Activated naive CD8-positive, alpha-beta T cell treated with anti-CD3 and anti-CD28 coated beads, Interleukin-2, amount 10 ng/mL, durations not matched to agents 7 days and 5 days (primary cell): ENCODE measurements around the gene CPED1. TPM values are rescaled to one million over a fixed set of nuclear protein-coding genes. Genes with fewer than 3 reads are reported as not detected.
"Not testable (repeated sequence)": the region's sequence is repeated elsewhere in the genome, so short reads cannot be mapped to it uniquely, and the experiment has no call there.

Experiments
- ATAC-seq: fragments of 150-1000 bp; cut with Tn5 transposase; one replicate; pipeline ENCODE4 v1.10.0; 2021; ENCODE audit warnings: low read depth, moderate library complexity
- POLR2A ChIA-PET: fragments of 350-600 bp; sonication (Branson Sonifier 250); formaldehyde crosslinking; loops from one replicate; lab custom pipeline; 2021; ENCODE audit warnings: antibody characterized with exemption; lab: Charles Lee
- DNase-seq: peaks from one replicate; pipeline ENCODE4 v3.0.0; 2021
- H3K27ac Mint-ChIP-seq: one replicate; pipeline ENCODE4 v1.8.0; 2022; ENCODE audit warnings: mild to moderate bottlenecking, mixed read lengths
- H3K27me3 Mint-ChIP-seq: one replicate; pipeline ENCODE4 v1.8.0; 2022; ENCODE audit warnings: mild to moderate bottlenecking, moderate library complexity, mixed read lengths
- H3K36me3 Mint-ChIP-seq: one replicate; pipeline ENCODE4 v1.8.0; 2021; ENCODE audit warnings: mild to moderate bottlenecking, mixed read lengths
- H3K4me1 Mint-ChIP-seq: one replicate; pipeline ENCODE4 v1.8.0; 2021; ENCODE audit warnings: mixed read lengths
- H3K4me3 Mint-ChIP-seq: one replicate; pipeline ENCODE4 v1.8.0; 2022; ENCODE audit warnings: mild to moderate bottlenecking, moderate library complexity, mixed read lengths
- H3K9me3 Mint-ChIP-seq: one replicate; pipeline ENCODE4 v1.8.0; 2021; ENCODE audit warnings: mixed read lengths
- total RNA-seq, 2 experiments: library from RNA; stranded (reverse); gene quantifications; one replicate each; pipeline ENCODE4 v1.2.3, GENCODE V29; 2021

Gene CPED1
- total RNA-seq, 2 experiments from 2014 or later, result not detected

DNA sequence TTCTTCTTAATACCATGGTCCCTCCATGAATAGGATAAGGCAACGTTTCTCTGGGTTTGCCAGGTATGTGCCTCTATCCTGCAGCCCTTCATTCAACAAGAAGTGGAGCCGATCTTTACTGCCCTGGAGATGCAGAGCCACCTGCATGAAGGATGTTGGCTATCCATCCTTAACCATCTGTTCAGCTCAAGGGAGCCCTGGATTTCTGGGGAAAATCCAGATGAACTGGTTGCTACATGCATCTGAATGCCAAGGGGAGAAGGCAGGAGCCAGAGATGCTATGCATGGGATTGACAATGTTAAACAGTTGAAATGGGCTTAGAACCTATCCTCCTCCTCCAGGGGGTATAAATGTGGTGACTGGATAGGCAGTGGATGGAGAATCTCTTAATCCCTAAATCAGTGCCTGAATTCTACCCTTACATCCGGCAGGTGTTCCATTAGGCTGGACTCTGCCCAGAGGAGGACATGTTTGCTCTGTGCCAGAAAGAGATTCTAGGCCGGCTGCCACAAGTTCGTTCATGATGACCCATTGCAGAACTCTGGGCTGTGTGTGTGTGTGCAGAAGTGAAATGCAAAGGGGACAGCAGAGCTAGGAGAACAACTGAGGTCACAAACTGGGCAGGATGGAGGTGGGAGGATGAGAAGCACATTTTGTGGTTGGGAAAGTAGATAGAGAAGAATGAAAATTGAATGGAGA, 15.6 kb downstream of the CPED1 start:
- no peak for ATAC-seq
- Mint-ChIP-seq H3K36me3 (no peaks in the 10 kb centered on the region), H3K27me3 (peaks cover 7% of the 10 kb centered on the region), H3K4me1 (peaks cover 4% of the 10 kb centered on the region), H3K9me3 (no peaks in the 10 kb centered on the region), H3K4me3 (no peak overlapping the region), H3K27ac (no peak overlapping the region)
- POLR2A ChIA-PET, result no interaction called here
- DNase-seq, result no peak

DNA sequence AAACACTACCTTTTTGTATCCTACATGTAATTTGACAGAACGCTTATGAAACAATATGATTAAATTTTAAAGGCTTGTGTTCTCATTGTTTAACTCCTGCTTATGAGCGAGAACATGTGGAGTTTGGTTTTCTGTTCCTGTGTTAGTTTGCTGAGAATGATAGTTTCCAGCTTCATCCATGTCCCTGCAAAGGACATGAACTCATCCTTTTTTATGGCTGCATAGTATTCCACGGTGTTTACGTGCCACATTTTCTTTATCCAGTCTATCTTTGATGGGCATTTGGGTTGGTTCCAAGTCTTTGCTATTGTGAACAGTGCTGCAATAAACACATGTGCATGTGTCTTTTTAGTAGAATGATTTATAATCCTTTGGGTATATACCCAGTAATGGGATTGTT, 16.5 kb downstream of the CPED1 start:
- POLR2A ChIA-PET, H3K9me3 Mint-ChIP-seq, H3K36me3 Mint-ChIP-seq, H3K27me3 Mint-ChIP-seq, H3K27ac Mint-ChIP-seq, H3K4me3 Mint-ChIP-seq, DNase-seq, ATAC-seq, H3K4me1 Mint-ChIP-seq: not testable (repeated sequence)

DNA sequence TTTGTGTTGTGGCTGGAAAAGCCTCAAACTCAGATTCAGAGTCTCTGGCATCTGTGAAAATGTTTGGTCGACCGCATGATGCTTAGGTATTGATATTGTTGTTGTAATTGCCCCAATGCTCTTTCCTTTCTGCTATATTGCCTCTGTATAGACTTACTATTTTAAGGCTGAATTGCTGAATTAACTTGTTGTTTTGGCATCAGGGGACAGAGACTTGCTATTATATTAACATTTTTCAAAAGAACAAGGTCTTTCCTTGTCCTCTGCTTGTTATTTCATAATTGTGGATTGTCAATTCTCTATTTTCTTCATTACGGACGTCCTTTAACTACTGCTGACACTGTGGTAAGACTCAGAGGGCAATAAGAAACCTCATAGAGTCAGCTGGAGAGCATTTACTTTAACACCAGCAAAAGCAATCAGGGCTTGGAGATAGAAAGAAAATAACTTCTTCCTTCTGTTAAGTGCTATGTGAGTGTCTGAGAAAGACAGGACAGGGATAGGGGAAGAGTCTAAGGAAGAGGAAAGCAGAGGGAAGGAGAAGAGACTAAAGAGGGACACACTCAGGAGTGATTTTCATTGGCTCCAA, 17.6 kb downstream of the CPED1 start:
- H3K9me3 Mint-ChIP-seq, result no peaks in the 10 kb centered on the region
- peaks cover 9% of the 10 kb centered on the region for H3K27me3 Mint-ChIP-seq
- POLR2A ChIA-PET, result no interaction called here
- no peak for DNase-seq
- ATAC-seq, result no peak
- no peak overlapping the region for H3K27ac Mint-ChIP-seq
- H3K4me1 Mint-ChIP-seq, result no peaks in the 10 kb centered on the region
- H3K4me3 Mint-ChIP-seq, result no peak overlapping the region
- no peaks in the 10 kb centered on the region for H3K36me3 Mint-ChIP-seq

DNA sequence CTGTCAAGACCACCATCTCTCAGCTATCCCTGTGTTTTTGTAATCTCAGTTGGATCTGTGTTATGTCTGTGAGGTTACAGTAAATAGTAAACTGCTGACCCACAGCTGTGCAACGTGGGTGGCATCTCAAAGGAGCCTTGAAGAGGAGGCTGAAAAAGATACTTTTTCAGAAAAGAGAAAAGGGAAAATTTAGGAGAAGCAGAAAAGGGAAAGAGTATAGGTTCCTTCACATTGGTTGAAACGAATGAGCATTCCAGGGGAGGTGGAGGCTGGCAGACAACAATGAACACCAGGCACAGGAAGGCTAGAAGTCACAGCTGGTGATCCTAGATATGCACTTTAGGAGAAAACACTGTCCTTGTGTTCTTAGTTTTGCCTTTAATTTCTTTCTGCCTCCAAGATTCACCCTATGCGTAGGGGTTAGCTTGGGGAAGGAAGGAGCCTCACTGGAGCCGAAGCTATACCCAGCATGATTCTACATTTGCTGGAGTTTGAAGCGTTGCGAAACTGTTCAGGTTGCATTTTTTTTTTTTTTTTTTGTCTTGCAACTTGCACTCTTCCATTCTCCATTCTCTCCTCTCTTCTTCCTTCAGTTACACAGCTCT, 18.3 kb downstream of the CPED1 start:
- Mint-ChIP-seq H3K27ac (no peak overlapping the region), H3K9me3 (no peaks in the 10 kb centered on the region), H3K4me1 (no peaks in the 10 kb centered on the region), H3K4me3 (no peak overlapping the region), H3K36me3 (no peaks in the 10 kb centered on the region), H3K27me3 (peaks cover 9% of the 10 kb centered on the region)
- no peak for ATAC-seq
- POLR2A ChIA-PET, result no interaction called here
- DNase-seq, result no peak

DNA sequence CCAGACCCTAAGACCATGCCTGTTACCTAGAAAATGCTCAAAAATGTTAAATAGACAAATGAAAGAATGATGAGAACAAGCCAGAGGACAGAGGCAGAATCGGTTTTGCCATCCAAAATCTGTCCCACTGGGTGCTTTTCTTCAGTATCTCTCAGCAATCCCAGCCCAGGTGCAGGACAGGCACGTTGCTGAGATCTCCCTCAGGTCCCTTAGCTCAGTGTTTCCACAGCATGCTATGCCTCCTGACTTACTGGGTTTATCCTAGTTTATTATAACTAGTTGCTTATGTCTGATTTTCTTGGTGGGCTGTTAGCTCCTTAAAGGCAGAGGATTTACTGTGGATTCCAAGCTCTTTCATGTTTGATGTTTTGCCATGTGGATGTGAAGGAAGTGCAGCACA, 20.3 kb downstream of the CPED1 start:
- Mint-ChIP-seq H3K36me3 (no peaks in the 10 kb centered on the region), H3K9me3 (no peaks in the 10 kb centered on the region), H3K4me3 (no peak overlapping the region), H3K27me3 (peaks cover 9% of the 10 kb centered on the region), H3K4me1 (no peaks in the 10 kb centered on the region), H3K27ac (no peak overlapping the region)
- POLR2A ChIA-PET, result no interaction called here
- no peak for ATAC-seq
- no peak for DNase-seq

DNA sequence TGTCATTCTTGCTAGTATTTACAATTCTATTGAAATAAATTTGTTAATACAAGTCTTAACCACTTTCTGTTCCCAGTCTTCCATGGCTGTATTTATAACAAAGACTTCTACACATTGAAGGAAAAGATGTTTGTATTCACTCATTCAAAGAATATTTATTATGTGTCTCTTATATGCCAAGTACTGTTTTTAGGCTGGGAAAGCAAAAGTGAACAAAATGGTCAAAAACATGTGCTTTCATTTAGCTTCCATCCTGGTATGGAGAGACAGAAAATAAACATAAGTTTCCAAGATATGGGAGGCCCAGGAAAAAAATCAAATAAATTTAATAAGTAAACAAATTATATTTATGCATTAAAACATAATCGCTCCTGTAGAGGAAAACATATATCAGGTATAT, 22.9 kb downstream of the CPED1 start:
- POLR2A ChIA-PET, result no interaction called here
- ATAC-seq (no peak), DNase-seq (no peak)
- Mint-ChIP-seq H3K27me3 (peaks cover 11% of the 10 kb centered on the region), H3K27ac (no peak overlapping the region), H3K4me3 (no peak overlapping the region), H3K9me3 (no peaks in the 10 kb centered on the region), H3K36me3 (no peaks in the 10 kb centered on the region), H3K4me1 (no peaks in the 10 kb centered on the region)

DNA sequence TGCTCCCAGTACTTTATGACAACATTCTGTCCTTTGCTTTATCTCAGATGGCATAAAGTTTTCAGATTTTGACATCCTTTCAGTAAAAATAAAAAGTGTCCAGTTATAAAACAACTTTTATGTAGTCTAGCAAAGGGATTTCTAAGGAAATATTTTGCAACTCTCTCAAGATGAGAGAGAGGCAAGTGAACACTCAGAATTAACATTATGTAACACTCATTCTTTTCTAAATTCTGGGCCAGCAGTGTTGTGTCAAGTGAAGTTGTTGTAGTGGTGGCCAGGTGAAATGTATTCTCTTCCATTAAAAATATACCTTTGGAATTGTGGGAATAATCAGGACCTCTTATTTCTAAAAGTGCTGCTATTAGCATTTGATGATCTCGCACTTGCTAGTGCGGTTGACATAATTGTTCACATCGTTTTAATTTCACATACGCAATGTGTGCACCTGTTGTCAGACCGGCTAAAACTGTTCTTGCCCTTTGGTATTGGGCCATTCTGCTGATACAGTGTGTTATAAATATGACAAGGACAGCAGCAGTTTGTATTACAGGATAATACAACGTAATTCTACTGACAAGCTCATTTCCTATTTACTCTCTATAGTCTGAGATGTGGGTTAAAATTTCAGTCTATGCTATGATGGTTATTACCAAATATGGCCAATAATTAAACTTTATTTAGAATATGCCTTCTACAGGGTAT, 23.8 kb downstream of the CPED1 start:
- Mint-ChIP-seq H3K27ac (no peak overlapping the region), H3K36me3 (no peaks in the 10 kb centered on the region), H3K9me3 (no peaks in the 10 kb centered on the region), H3K27me3 (peaks cover 14% of the 10 kb centered on the region), H3K4me3 (no peak overlapping the region), H3K4me1 (no peaks in the 10 kb centered on the region)
- ATAC-seq (no peak), DNase-seq (no peak)
- POLR2A ChIA-PET, result no interaction called here

DNA sequence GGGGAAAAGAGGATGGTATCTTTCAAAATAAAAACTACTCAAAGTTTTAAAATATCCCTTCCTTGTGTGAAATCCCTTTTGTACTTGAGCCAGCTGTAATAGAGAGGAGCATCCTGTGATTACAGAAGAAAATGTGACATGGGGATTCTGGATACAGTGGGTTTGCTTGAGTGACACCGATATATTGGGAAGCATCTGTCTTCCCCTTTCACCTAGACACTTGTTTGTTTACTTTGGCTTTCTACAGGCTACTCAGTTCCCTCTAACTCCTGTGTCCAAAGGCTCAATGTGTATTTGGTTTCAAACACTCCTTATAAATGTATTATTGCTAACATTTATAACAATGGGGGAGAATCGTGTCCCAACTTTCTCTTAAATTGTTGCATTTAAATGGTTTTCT, 24.4 kb downstream of the CPED1 start:
- no peak overlapping the region for H3K4me3 Mint-ChIP-seq
- no peaks in the 10 kb centered on the region for H3K4me1 Mint-ChIP-seq
- no peaks in the 10 kb centered on the region for H3K36me3 Mint-ChIP-seq
- ATAC-seq, result no peak
- H3K27me3 Mint-ChIP-seq, result peaks cover 14% of the 10 kb centered on the region
- POLR2A ChIA-PET, result no interaction called here
- H3K27ac Mint-ChIP-seq, result no peak overlapping the region
- H3K9me3 Mint-ChIP-seq, result no peaks in the 10 kb centered on the region
- DNase-seq, result no peak

DNA sequence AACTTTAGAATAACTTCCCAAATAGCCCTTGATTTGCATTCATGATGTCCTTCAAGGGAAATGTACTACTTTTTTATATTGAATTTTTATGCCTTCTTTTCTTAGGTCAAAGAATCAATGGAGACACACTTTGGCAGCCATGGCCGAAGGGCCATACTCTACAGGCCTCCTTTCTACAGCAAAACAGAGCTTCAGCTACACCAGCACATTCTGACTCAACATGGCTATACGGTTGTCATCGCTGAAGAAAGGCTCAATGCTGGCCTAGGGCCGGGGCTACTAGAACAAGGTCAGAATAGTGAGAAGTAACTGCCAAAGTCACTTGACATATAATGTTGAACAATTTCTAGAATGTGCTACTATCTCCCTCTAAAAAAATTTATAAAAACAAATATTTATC, 27.0 kb downstream of the CPED1 start:
- H3K27ac Mint-ChIP-seq, result no peak overlapping the region
- no peak for DNase-seq
- no peak overlapping the region for H3K4me3 Mint-ChIP-seq
- ATAC-seq, result no peak
- POLR2A ChIA-PET, result no interaction called here
- peaks cover 9% of the 10 kb centered on the region for H3K27me3 Mint-ChIP-seq
- H3K4me1 Mint-ChIP-seq, result no peaks in the 10 kb centered on the region
- H3K36me3 Mint-ChIP-seq, result no peaks in the 10 kb centered on the region
- H3K9me3 Mint-ChIP-seq, result no peaks in the 10 kb centered on the region

DNA sequence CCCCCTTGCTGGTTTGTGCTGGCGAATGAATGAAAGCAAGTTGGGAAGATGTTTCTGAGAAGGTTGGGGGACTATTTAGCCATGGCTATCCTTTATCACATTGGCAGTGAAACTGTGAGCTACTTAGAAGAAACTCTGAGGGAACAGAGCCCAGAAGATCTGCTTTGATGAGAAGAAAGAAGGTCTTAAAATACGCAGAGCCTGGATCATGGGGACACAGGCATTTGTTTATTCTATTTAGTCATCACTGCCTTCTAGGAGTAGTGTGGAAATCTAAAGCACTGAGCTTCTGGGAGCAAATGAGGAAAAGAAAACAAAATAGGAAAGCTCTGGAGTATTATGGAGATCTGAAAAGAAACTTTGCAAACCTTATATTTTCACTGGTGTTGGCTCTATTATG, 28.5 kb downstream of the CPED1 start:
- no peaks in the 10 kb centered on the region for H3K36me3 Mint-ChIP-seq
- no peaks in the 10 kb centered on the region for H3K4me1 Mint-ChIP-seq
- ATAC-seq (no peak), DNase-seq (no peak)
- peaks cover 9% of the 10 kb centered on the region for H3K27me3 Mint-ChIP-seq
- POLR2A ChIA-PET, result no interaction called here
- H3K27ac Mint-ChIP-seq, result no peak overlapping the region
- no peaks in the 10 kb centered on the region for H3K9me3 Mint-ChIP-seq
- H3K4me3 Mint-ChIP-seq, result no peak overlapping the region

DNA sequence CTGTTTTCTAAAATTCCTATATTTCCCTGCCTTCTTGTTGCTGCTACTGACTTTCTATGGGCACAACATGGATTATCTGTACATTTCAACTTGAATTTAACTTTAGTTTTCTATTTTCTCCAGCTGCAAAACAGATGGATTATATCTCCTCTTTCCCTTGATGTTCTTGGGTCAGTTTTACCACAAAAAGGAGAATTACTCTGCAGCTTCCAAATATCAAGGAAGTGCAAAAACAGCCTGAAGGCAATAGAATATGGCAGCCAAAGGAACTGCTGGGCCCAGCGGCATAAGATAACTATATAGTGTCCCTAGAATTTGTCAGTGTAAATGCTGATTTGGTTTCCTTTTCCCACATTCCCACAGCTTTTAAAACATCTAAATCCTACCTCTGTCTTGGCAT, 29.1 kb downstream of the CPED1 start:
- ATAC-seq (no peak), DNase-seq (no peak)
- Mint-ChIP-seq H3K4me3 (no peak overlapping the region), H3K36me3 (no peaks in the 10 kb centered on the region), H3K27ac (no peak overlapping the region), H3K27me3 (peaks cover 9% of the 10 kb centered on the region), H3K9me3 (no peaks in the 10 kb centered on the region), H3K4me1 (no peaks in the 10 kb centered on the region)
- POLR2A ChIA-PET, result no interaction called here

DNA sequence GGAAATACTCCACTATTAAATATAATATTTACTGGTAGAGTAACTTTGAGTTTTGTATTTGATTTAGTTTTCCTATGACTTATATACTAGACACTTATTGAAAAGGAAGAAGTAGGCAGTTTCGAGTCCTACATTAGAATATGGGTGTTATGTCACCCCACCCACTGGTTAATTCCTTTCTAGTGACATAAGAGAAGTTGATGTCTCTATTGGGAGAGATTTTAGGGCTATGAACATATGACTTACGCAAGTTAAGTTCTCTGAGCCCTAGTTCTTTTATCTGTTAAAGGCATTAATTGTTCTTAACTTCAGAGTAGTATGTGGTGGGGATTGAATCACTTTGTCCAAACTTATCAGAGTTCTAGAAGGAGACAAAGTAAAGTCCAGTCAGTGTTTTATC, 30.5 kb downstream of the CPED1 start:
- POLR2A ChIA-PET, result no interaction called here
- Mint-ChIP-seq H3K36me3 (no peaks in the 10 kb centered on the region), H3K27me3 (peaks cover 11% of the 10 kb centered on the region), H3K27ac (no peak overlapping the region), H3K4me3 (no peak overlapping the region), H3K4me1 (no peaks in the 10 kb centered on the region), H3K9me3 (no peaks in the 10 kb centered on the region)
- ATAC-seq (no peak), DNase-seq (no peak)

DNA sequence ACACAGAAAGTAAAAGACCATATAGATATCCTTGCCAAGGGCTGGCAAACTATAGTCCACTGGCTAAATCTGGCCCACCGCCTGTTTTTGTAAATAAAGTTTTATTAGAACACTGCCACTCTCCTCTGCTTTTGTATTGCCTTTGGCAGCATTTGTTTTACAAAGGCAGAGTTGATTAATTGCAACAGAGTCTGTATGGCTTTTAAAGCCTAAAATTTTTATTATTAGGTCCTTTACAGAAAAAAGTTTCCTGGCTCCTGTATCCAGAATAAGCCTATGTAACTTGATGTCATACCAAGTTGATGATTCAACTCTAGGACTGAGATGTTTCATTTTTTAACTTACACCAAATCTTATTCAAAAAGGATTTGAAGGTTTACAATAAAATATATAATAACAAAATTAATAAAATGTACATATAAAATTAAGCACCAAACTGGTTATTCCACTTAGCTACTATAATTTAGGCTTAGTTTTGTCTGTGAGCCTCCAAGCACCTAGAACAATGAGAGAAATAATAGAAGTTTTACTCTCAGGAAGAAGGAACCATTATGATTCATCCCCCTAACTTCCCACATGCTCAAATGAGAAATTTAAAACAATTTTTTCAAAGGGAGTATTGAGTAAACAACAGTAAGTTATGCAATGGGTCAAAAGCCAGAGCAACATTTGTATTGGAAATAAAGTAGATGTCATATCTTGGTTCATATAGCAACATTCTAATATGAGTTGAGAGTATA, 31.9 kb downstream of the CPED1 start:
- no peaks in the 10 kb centered on the region for H3K36me3 Mint-ChIP-seq
- ATAC-seq (no peak), DNase-seq (no peak)
- H3K27ac Mint-ChIP-seq, result no peak overlapping the region
- POLR2A ChIA-PET, result no interaction called here
- H3K4me3 Mint-ChIP-seq, result no peak overlapping the region
- no peaks in the 10 kb centered on the region for H3K9me3 Mint-ChIP-seq
- no peaks in the 10 kb centered on the region for H3K4me1 Mint-ChIP-seq
- peaks cover 7% of the 10 kb centered on the region for H3K27me3 Mint-ChIP-seq
